Muscle layer of duodenum (tissue), 2 donors: Measurements from ENCODE around the gene PNPLA2.
A peak's percentile ranks its signal among the peaks of the same experiment; 100 is the strongest.

Experiments
- H3K27ac ChIP-seq: one replicate; pipeline ENCODE4 v1.7.0; 2013; ENCODE audit warnings: mild to moderate bottlenecking, low read length
- H3K27me3 ChIP-seq: one replicate; pipeline ENCODE4 v1.7.0; 2013; ENCODE audit warnings: low read depth, mild to moderate bottlenecking, control low read depth, low read length
- H3K36me3 ChIP-seq, 2 donors: one replicate each; pipeline ENCODE4 v1.7.0; 2013; ENCODE audit warnings: low read length in 2 of 2, control low read depth in 1 of 2, mild to moderate bottlenecking in 1 of 2; ENCODE audit not compliant: insufficient read depth in 2 of 2, control insufficient read depth in 1 of 2
- H3K4me1 ChIP-seq, 2 donors: one replicate each; pipeline ENCODE4 v1.7.0; 2013; ENCODE audit warnings: low read length in 2 of 2, mild to moderate bottlenecking in 2 of 2, control low read depth in 1 of 2, moderate library complexity in 1 of 2; ENCODE audit not compliant: insufficient read depth in 2 of 2, control insufficient read depth in 1 of 2
- H3K4me3 ChIP-seq, 2 donors: one replicate each; pipeline ENCODE4 v1.7.0; 2013; ENCODE audit warnings: low read length in 2 of 2, low read depth in 1 of 2, mild to moderate bottlenecking in 1 of 2
- H3K9me3 ChIP-seq, 2 donors: one replicate each; pipeline ENCODE4 v1.7.0; 2013; ENCODE audit warnings: low read length in 2 of 2, control low read depth in 1 of 2, mild to moderate bottlenecking in 1 of 2; ENCODE audit not compliant: control insufficient read depth in 1 of 2
- donor health status: healthy.

Gene PNPLA2

GRCh38 chr11:846496-847098, 27.9 kb downstream of the PNPLA2 start:
- Histone ChIP-seq H3K27me3 (no peaks in the 10 kb centered on the region), H3K4me3 (no peak overlapping the region), H3K9me3 (no peaks in the 10 kb centered on the region), H3K36me3 (no peaks in the 10 kb centered on the region), H3K4me1 (peaks cover 3 to 61% of the 10 kb centered on the region in 2 donors), H3K27ac (no peak overlapping the region)

GRCh38 chr11:847876-848275, 29.2 kb downstream of the PNPLA2 start:
- H3K27ac ChIP-seq, result no peak overlapping the region
- no peaks in the 10 kb centered on the region for H3K27me3 ChIP-seq
- peaks cover 3 to 61% of the 10 kb centered on the region in 2 donors for H3K4me1 ChIP-seq
- no peak overlapping the region for H3K4me3 ChIP-seq
- H3K9me3 ChIP-seq, result no peaks in the 10 kb centered on the region
- H3K36me3 ChIP-seq, result no peaks in the 10 kb centered on the region

GRCh38 chr11:848380-848931, 29.7 kb downstream of the PNPLA2 start:
- Histone ChIP-seq H3K9me3 (no peaks in the 10 kb centered on the region), H3K36me3 (no peaks in the 10 kb centered on the region), H3K4me3 (peak overlapping the region in 1 of 2 donors; percentile 67), H3K27ac (no peak overlapping the region), H3K27me3 (no peaks in the 10 kb centered on the region), H3K4me1 (peaks cover 3 to 57% of the 10 kb centered on the region in 2 donors)

- no peaks in the 10 kb centered on the region for H3K36me3 ChIP-seq
Observed at GRCh38 chr11:849104-849824, 30.6 kb downstream of the PNPLA2 start.

GRCh38 chr11:849951-850774, 31.4 kb downstream of the PNPLA2 start:
- H3K9me3 ChIP-seq, result no peaks in the 10 kb centered on the region
- peaks cover 0 to 41% of the 10 kb centered on the region in 2 donors for H3K4me1 ChIP-seq
- no peak overlapping the region for H3K27ac ChIP-seq
- H3K4me3 ChIP-seq, result peak overlapping the region in 1 of 2 donors; percentile 44
- no peaks in the 10 kb centered on the region for H3K27me3 ChIP-seq
- no peaks in the 10 kb centered on the region for H3K36me3 ChIP-seq

More at GRCh38 chr11:849104-849824, 30.6 kb downstream of the PNPLA2 start:
- Histone ChIP-seq H3K9me3 (no peaks in the 10 kb centered on the region), H3K27ac (no peak overlapping the region), H3K4me1 (peaks cover 3 to 50% of the 10 kb centered on the region in 2 donors), H3K4me3 (peak overlapping the region in 1 of 2 donors; percentile 67), H3K27me3 (no peaks in the 10 kb centered on the region)

- H3K4me1 ChIP-seq, result peaks cover 0 to 32% of the 10 kb centered on the region in 2 donors
- no peak overlapping the region for H3K4me3 ChIP-seq
- H3K9me3 ChIP-seq, result no peaks in the 10 kb centered on the region
- no peak overlapping the region for H3K27ac ChIP-seq
- H3K27me3 ChIP-seq, result no peaks in the 10 kb centered on the region
- H3K36me3 ChIP-seq, result no peaks in the 10 kb centered on the region
Observed at GRCh38 chr11:850775-851763, 32.4 kb downstream of the PNPLA2 start.

- Histone ChIP-seq H3K36me3 (no peaks in the 10 kb centered on the region), H3K9me3 (no peaks in the 10 kb centered on the region), H3K27ac (no peak overlapping the region), H3K4me3 (no peak overlapping the region), H3K27me3 (no peaks in the 10 kb centered on the region), H3K4me1 (peaks cover 0 to 32% of the 10 kb centered on the region in 2 donors)
Observed at GRCh38 chr11:852762-853161, 34.0 kb downstream of the PNPLA2 start.

GRCh38 chr11:853682-854448, 35.2 kb downstream of the PNPLA2 start:
- H3K36me3 ChIP-seq, result no peaks in the 10 kb centered on the region
- no peaks in the 10 kb centered on the region for H3K27me3 ChIP-seq
- H3K4me1 ChIP-seq, result peaks cover 0 to 27% of the 10 kb centered on the region in 2 donors
- no peaks in the 10 kb centered on the region for H3K9me3 ChIP-seq
- no peak overlapping the region for H3K27ac ChIP-seq
- no peak overlapping the region for H3K4me3 ChIP-seq

- Histone ChIP-seq H3K27me3 (no peaks in the 10 kb centered on the region), H3K27ac (no peak overlapping the region), H3K4me3 (no peak overlapping the region), H3K36me3 (no peaks in the 10 kb centered on the region), H3K4me1 (peaks cover 0 to 31% of the 10 kb centered on the region in 2 donors), H3K9me3 (no peaks in the 10 kb centered on the region)
Observed at GRCh38 chr11:854601-855329, 36.1 kb downstream of the PNPLA2 start.
